Prostate gland (tissue), 2 donors: ENCODE results near the gene MN1. TPM values are rescaled to one million over a fixed set of nuclear protein-coding genes. Genes with fewer than 3 reads are reported as not detected.

Experiments
- DNase-seq: peaks from one replicate; pipeline ENCODE4 v3.0.0-alpha.2; 2019; ENCODE audit warnings: low spot score
- H3K27ac ChIP-seq, 2 donors: fragments of 200-600 bp; sonication (generic); 2 replicates each; pipeline ENCODE4 v1.5.1; 2017 to 2019
- H3K27me3 ChIP-seq: fragments of 200-600 bp; sonication (generic); replicated peaks from 2 replicates; pipeline ENCODE4 v1.5.1; 2019; ENCODE audit not compliant: insufficient read depth
- H3K36me3 ChIP-seq, 2 donors: fragments of 200-600 bp; sonication (generic); 1 replicate in 1 of 2; 2 replicates in 1 of 2; pipeline versions ENCODE4 v1.5.1 to v1.8.1; 2017 to 2019
- H3K4me1 ChIP-seq: fragments of 200-600 bp; sonication (generic); replicated peaks from 2 replicates; pipeline ENCODE4 v1.5.1; 2019
- H3K4me3 ChIP-seq, 2 donors: fragments of 200-600 bp; sonication (generic); 2 replicates each; pipeline ENCODE4 v1.5.1; 2017 to 2019
- H3K9me3 ChIP-seq: fragments of 200-600 bp; sonication (generic); 2 replicates; pipeline ENCODE4 v1.5.1; 2017
- POLR2A ChIP-seq: fragments of 450-650 bp; IDR thresholded peaks from one replicate; pipeline ENCODE4 v1.6.1; 2016; ENCODE audit warnings: antibody characterized with exemption, mild to moderate bottlenecking
- POLR2AphosphoS5 ChIP-seq: sonication (generic); formaldehyde crosslinking; IDR thresholded peaks from one replicate; pipeline ENCODE4 v1.6.1; 2017; ENCODE audit warnings: antibody characterized with exemption
- WGBS: methylation state at CpG from one replicate; pipeline ENCODE4 v1.1.5; 2018; 5-methylcytosine and 5-hydroxymethylcytosine counted together
- intact Hi-C: fragments of 100-400 bp; cut with DNase I; formaldehyde crosslinking; loops from one replicate; pipeline ENCODE4 v1.14.2; 2022
- total RNA-seq, 2 donors: library from RNA; depleted of rRNA; stranded (reverse); fragments of >200 nt; gene quantifications; one replicate each; pipeline ENCODE4 v1.1.0, GENCODE V29; 2016
- TF ChIP-seq, protein P1 (sequence below), 4 experiments: fragments of 200-600 bp in 2 of 4; fragments of 450-650 bp in 2 of 4; sonication (generic) in 2 of 4; IDR thresholded peaks; 1 replicate in 3 of 4; 2 replicates in 1 of 4; pipeline ENCODE4 v1.5.1; 2016 to 2019; ENCODE audit warnings: antibody characterized with exemption in 4 of 4, mild to moderate bottlenecking in 2 of 4, moderate library complexity in 2 of 4

The MN1 gene
- total RNA-seq, 2 donors from 2014 or later = 5.5 to 5.8 TPM

DNA sequence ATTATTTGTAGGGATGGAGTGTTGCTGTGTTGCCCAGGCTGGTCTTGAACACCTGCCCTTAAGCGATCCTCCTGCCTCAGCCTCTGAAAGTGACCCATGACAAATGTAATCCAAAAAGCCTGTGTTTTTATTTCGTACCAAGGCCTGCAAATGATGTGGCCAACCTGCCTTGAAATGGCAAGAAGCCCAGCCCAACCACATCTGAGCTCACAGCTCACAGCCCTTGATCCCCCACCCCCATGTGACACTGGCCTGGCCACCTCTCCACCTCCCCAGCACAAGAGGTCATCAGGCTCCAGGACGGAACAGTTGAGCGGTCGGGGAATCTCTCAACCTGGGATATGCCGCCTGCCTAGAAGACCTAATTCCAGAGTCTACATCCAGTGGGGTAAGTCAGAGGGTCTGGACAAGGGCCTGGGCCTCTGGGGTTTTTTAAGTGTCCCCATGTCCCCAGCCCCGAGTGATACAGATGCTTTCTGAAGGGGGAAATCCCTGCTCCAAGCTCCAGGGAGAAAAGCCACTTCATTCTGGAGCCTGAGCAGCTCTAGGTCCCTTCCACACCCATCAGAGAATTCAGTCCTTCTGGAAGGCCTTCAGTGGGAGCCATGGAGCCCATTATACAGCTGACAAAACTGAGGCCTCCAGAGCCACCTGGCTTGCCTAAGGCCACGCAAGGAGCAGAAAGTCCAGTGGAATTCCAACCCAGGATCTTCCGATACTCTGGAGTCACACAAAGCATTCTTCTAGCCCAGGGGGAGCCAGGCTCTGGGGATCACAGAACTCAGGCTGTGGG, 70.7 kb downstream of the MN1 start:
- no peak for DNase-seq
- no peaks in the 10 kb centered on the region for H3K4me1 ChIP-seq
- TF ChIP-seq POLR2A = no peak
- TF ChIP-seq, protein P1, sequence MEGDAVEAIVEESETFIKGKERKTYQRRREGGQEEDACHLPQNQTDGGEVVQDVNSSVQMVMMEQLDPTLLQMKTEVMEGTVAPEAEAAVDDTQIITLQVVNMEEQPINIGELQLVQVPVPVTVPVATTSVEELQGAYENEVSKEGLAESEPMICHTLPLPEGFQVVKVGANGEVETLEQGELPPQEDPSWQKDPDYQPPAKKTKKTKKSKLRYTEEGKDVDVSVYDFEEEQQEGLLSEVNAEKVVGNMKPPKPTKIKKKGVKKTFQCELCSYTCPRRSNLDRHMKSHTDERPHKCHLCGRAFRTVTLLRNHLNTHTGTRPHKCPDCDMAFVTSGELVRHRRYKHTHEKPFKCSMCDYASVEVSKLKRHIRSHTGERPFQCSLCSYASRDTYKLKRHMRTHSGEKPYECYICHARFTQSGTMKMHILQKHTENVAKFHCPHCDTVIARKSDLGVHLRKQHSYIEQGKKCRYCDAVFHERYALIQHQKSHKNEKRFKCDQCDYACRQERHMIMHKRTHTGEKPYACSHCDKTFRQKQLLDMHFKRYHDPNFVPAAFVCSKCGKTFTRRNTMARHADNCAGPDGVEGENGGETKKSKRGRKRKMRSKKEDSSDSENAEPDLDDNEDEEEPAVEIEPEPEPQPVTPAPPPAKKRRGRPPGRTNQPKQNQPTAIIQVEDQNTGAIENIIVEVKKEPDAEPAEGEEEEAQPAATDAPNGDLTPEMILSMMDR (IDR thresholded peaks at IDR 0.05) = no peak
- no peak for TF ChIP-seq POLR2AphosphoS5
- H3K36me3 ChIP-seq = no peaks in the 10 kb centered on the region
- no peak overlapping the region for H3K4me3 ChIP-seq
- no peak overlapping the region for H3K27ac ChIP-seq
- intact Hi-C loops = no loop called here
- no peaks in the 10 kb centered on the region for H3K27me3 ChIP-seq
- H3K9me3 ChIP-seq = no peaks in the 10 kb centered on the region
- 92% methylated on average over 9 of the region's 9 CpGs for WGBS

GRCh38 chr22:27729246-27729645, 72.3 kb downstream of the MN1 start:
- DNase-seq = no peak
- TF ChIP-seq POLR2AphosphoS5 (no peak), POLR2A (no peak)
- TF ChIP-seq, protein P1 (IDR thresholded peaks at IDR 0.05) = no peak

GRCh38 chr22:27727673-27728451, 73.7 kb downstream of the MN1 start:
- H3K9me3 ChIP-seq = no peaks in the 10 kb centered on the region
- H3K27me3 ChIP-seq = no peaks in the 10 kb centered on the region
- no peak overlapping the region for H3K27ac ChIP-seq
- TF ChIP-seq, protein P1 (IDR thresholded peaks at IDR 0.05) = no peak
- no peak for TF ChIP-seq POLR2AphosphoS5
- no peak for TF ChIP-seq POLR2A
- H3K36me3 ChIP-seq = no peaks in the 10 kb centered on the region
- WGBS = 82% methylated on average over 4 of the region's 4 CpGs
- DNase-seq = no peak
- H3K4me3 ChIP-seq = no peak overlapping the region
- H3K4me1 ChIP-seq = no peaks in the 10 kb centered on the region
- intact Hi-C loops = no loop called here

More at GRCh38 chr22:27729246-27729645, 72.3 kb downstream of the MN1 start:
- H3K4me3 ChIP-seq = no peak overlapping the region
- H3K4me1 ChIP-seq = no peaks in the 10 kb centered on the region
- no peak overlapping the region for H3K27ac ChIP-seq
- H3K36me3 ChIP-seq = no peaks in the 10 kb centered on the region
- H3K9me3 ChIP-seq = no peaks in the 10 kb centered on the region
- 89% methylated on average over 4 of the region's 4 CpGs for WGBS
- intact Hi-C loops = no loop called here
- no peaks in the 10 kb centered on the region for H3K27me3 ChIP-seq

DNA sequence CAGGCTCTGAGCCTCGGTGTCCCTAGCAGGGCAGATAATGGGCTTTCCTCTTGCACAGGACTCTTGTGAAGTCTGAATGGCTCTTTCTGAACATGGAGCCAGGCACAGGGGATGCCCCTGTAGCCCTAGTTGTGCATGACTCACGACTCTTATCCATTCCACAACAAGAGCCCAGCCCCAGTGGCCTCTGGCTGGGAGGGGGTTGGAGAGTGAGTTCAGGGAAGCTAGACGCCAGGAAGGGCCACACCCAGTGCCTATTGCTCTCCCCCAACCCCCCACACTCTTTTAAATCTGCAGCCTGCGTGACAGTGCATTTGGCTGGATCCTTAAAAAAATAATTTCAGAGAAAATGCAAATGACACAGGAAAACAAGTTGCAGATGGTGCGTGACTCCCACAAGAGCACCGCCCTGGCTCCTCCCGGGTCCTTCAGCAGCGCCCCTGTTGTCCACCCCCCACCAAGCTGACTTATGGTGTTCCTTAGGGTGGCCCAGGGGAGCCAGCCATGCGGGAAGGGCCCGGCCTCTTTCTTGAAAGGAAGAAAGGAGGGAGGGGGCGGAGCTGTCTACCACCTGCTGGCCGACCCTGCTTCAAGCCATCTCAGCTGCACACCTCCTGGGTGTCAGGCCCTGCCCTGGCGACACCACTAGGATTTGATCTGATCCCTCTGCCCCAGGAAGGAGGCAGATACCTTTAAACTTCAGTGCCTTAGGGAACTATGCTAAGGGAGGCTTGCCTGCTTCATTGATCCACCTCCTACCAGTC, 74.7 kb downstream of the MN1 start:
- intact Hi-C loops = no loop called here
- no peak overlapping the region for H3K27ac ChIP-seq
- no peaks in the 10 kb centered on the region for H3K9me3 ChIP-seq
- TF ChIP-seq, protein P1 (IDR thresholded peaks at IDR 0.05) = no peak
- no peak for TF ChIP-seq POLR2A
- no peak for TF ChIP-seq POLR2AphosphoS5
- no peak overlapping the region for H3K4me3 ChIP-seq
- H3K4me1 ChIP-seq = no peaks in the 10 kb centered on the region
- no peaks in the 10 kb centered on the region for H3K36me3 ChIP-seq
- WGBS = 56% methylated on average over 13 of the region's 13 CpGs
- no peak for DNase-seq
- no peaks in the 10 kb centered on the region for H3K27me3 ChIP-seq
